ENCODE measurements around the gene IGFBP3. TPM values are rescaled to one million over a fixed set of nuclear protein-coding genes. Genes with fewer than 3 reads are reported as not detected.

Gene IGFBP3
- polyA plus RNA-seq, 1 donor from 2014 or later, result 1.6 TPM

- H2AFZ ChIP-seq (ENCODE audit: low read depth, low read length), result no peak overlapping the region
- H3F3A ChIP-seq (ENCODE audit: insufficient read depth, low read length, poor library complexity, severe bottlenecking), result no peaks in the 10 kb centered on the region
- no peaks in the 10 kb centered on the region for H3K9me2 ChIP-seq (ENCODE audit: insufficient read depth, low read length)
- no peaks in the 10 kb centered on the region for H3K27me3 ChIP-seq (ENCODE audit: insufficient read depth, low read depth, low read length)
- H3K9ac ChIP-seq (ENCODE audit: low read length), result no peak overlapping the region
- H4K20me1 ChIP-seq (ENCODE audit: insufficient read depth), result no peaks in the 10 kb centered on the region
- H3K79me2 ChIP-seq (replicated peaks; ENCODE audit: insufficient read depth, low read length), result no peaks in the 10 kb centered on the region
- no peaks in the 10 kb centered on the region for H3K9me3 ChIP-seq (ENCODE audit: low read length)
- no peaks in the 10 kb centered on the region for H3K36me3 ChIP-seq (ENCODE audit: insufficient read depth, low read length)
- H3K4me2 ChIP-seq (ENCODE audit: low read length), result no peak overlapping the region
- H3K27ac ChIP-seq (ENCODE audit: low read length), result no peak overlapping the region
- TF ChIP-seq SMC3 (conservative IDR thresholded peaks at IDR 0.05; ENCODE audit: poor library complexity) (no peak), EP300 (conservative IDR thresholded peaks at IDR 0.05; ENCODE audit: poor library complexity, severe bottlenecking) (no peak), TAF1 (IDR thresholded peaks at IDR 0.05; ENCODE audit: low read depth) (no peak), MXI1 (conservative IDR thresholded peaks at IDR 0.05; ENCODE audit: poor library complexity, severe bottlenecking) (no peak), POLR2AphosphoS5 (IDR thresholded peaks at IDR 0.05) (no peak), EZH2 (IDR thresholded peaks at IDR 0.05; ENCODE audit: borderline replicate concordance, insufficient read depth, low read length, poor library complexity, severe bottlenecking) (no peak), RAD21 (conservative IDR thresholded peaks at IDR 0.05) (no peak), CTCF (IDR thresholded peaks at IDR 0.05; ENCODE audit: poor library complexity, severe bottlenecking) (no peak), REST (IDR thresholded peaks at IDR 0.05; ENCODE audit: borderline replicate concordance) (no peak)
- H3K4me3 ChIP-seq (ENCODE audit: low read length), result no peak overlapping the region
Measured at GRCh38 chr7:45902820-45903219, 18.3 kb downstream of the IGFBP3 start.

GRCh38 chr7:45901566-45901965 is 19.5 kb downstream of the IGFBP3 start:
- Histone ChIP-seq H3K9me2 (ENCODE audit: insufficient read depth, low read length) (no peaks in the 10 kb centered on the region), H2AFZ (ENCODE audit: low read depth, low read length) (no peak overlapping the region), H3K9me3 (ENCODE audit: low read length) (no peaks in the 10 kb centered on the region)

GRCh38 chr7:45898222-45898621 is 22.9 kb downstream of the IGFBP3 start:
- no peaks in the 10 kb centered on the region for H3K27me3 ChIP-seq (ENCODE audit: insufficient read depth, low read depth, low read length)
- H3K36me3 ChIP-seq (ENCODE audit: insufficient read depth, low read length), result no peaks in the 10 kb centered on the region
- H3K9me2 ChIP-seq (ENCODE audit: insufficient read depth, low read length), result no peaks in the 10 kb centered on the region
- H3K9me3 ChIP-seq (ENCODE audit: low read length), result no peaks in the 10 kb centered on the region
- H3K9ac ChIP-seq (ENCODE audit: low read length), result no peak overlapping the region
- no peak overlapping the region for H3K4me3 ChIP-seq (ENCODE audit: low read length)
- no peaks in the 10 kb centered on the region for H4K20me1 ChIP-seq (ENCODE audit: insufficient read depth)
- H3F3A ChIP-seq (ENCODE audit: insufficient read depth, low read length, poor library complexity, severe bottlenecking), result no peaks in the 10 kb centered on the region
- TF ChIP-seq EP300 (conservative IDR thresholded peaks at IDR 0.05; ENCODE audit: poor library complexity, severe bottlenecking) (no peak), REST (IDR thresholded peaks at IDR 0.05; ENCODE audit: borderline replicate concordance) (no peak), RAD21 (conservative IDR thresholded peaks at IDR 0.05) (no peak)
- no peak overlapping the region for H3K4me2 ChIP-seq (ENCODE audit: low read length)
- no peak overlapping the region for H3K27ac ChIP-seq (ENCODE audit: low read length)
- no peaks in the 10 kb centered on the region for H3K79me2 ChIP-seq (replicated peaks; ENCODE audit: insufficient read depth, low read length)
- H2AFZ ChIP-seq (ENCODE audit: low read depth, low read length), result no peak overlapping the region

More at GRCh38 chr7:45901566-45901965, 19.5 kb downstream of the IGFBP3 start:
- no peaks in the 10 kb centered on the region for H4K20me1 ChIP-seq (ENCODE audit: insufficient read depth)
- no peaks in the 10 kb centered on the region for H3F3A ChIP-seq (ENCODE audit: insufficient read depth, low read length, poor library complexity, severe bottlenecking)
- no peaks in the 10 kb centered on the region for H3K36me3 ChIP-seq (ENCODE audit: insufficient read depth, low read length)
- H3K4me3 ChIP-seq (ENCODE audit: low read length), result no peak overlapping the region
- no peaks in the 10 kb centered on the region for H3K79me2 ChIP-seq (replicated peaks; ENCODE audit: insufficient read depth, low read length)
- H3K27me3 ChIP-seq (ENCODE audit: insufficient read depth, low read depth, low read length), result no peaks in the 10 kb centered on the region
- no peak overlapping the region for H3K4me2 ChIP-seq (ENCODE audit: low read length)
- no peak for TF ChIP-seq TAF1 (IDR thresholded peaks at IDR 0.05; ENCODE audit: low read depth)
- no peak overlapping the region for H3K27ac ChIP-seq (ENCODE audit: low read length)
- no peak overlapping the region for H3K9ac ChIP-seq (ENCODE audit: low read length)
